ENCODE measurements around the gene B4GAT1. TPM values are rescaled to one million over a fixed set of nuclear protein-coding genes. Genes with fewer than 3 reads are reported as not detected.

B4GAT1 gene
- total and polyA plus RNA-seq, 2 donors (not counting 3 experiments of a cell fraction or from before 2014, with no cell fraction given), result 21.2 to 21.6 TPM

DNA sequence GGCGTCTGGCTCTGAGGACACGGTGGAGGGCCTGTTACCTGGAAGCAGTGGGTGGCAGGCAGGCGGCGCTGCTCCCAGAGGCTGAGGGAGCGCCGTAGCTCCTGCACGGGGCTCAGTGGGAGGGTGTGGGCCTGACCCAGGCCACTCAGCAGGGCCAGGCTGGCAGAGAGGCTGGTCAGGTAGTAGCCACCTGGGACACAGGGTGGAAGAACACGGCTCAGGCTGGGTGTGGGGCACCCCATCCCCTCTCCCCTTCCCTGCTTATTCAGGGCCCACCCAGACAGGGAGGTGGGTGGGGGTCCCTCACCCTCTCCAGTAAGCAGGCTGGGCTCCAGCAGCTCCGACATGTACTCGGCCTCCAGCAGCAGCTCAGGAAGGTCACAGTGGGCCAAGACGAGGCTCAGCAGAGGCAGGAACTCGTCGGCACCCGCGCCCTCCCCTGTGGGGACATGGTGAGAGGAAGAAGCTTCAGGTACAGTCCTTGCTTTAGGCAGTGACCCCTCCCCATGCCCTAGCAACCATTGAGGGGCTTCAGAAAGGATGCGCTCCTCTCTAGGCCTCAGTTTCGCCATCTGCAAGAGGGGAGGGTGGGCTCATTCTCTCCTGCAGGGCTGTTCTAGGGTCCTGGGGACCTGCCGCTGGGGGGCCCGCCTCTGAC lies 14.1 kb downstream of the B4GAT1 start:
- H3K4me3 ChIP-seq (replicated peaks in 1 of 3; ENCODE audit: insufficient read depth in 1 of 3, low read depth in 1 of 3, low read length in 3 of 3), result no peak overlapping the region
- H3K27ac ChIP-seq (ENCODE audit: insufficient read depth, low read depth, low read length), result no peak overlapping the region
- CTCF ChIA-PET, result interaction anchor here (8.7 kb wide), 1 partner anchor 20 kb away, joined by 225 read pairs; the partner anchor contains the start of gene CD248
- FAIRE-seq (no peak), DNase-seq (ENCODE audit: low read depth, low spot score) (no peak)
- H3K79me2 ChIP-seq (ENCODE audit: control insufficient read depth, insufficient read depth, low read length), result no peaks in the 10 kb centered on the region
- BruUV-seq (replicated peaks), result no TSS peak
- H3K36me3 ChIP-seq (ENCODE audit: control insufficient read depth in 2 of 2, extremely low read depth in 1 of 2, insufficient read depth in 2 of 2, low read length in 2 of 2), result peaks cover 0 to 2% of the 10 kb centered on the region in 2 experiments
- H3K27me3 ChIP-seq (ENCODE audit: control insufficient read depth in 2 of 2, insufficient read depth in 2 of 2, low read length in 2 of 2), result no peaks in the 10 kb centered on the region
- H3K4me2 ChIP-seq (ENCODE audit: insufficient read depth, low read length), result no peak overlapping the region
- intact Hi-C loops (cut with micrococcal nuclease), result no loop called here
- no peak overlapping the region for H3K9ac ChIP-seq (replicated peaks; ENCODE audit: extremely low read depth, insufficient read depth, low read length)
- POLR2A ChIA-PET, result no interaction called here
- no peak overlapping the region for H2AFZ ChIP-seq (ENCODE audit: low read depth, low read length)
- no peak for TF ChIP-seq CTCF (IDR thresholded peaks at IDR 0.05; ENCODE audit: extremely low read depth in 1 of 2, insufficient read depth in 1 of 2, low read depth in 1 of 2, low read length in 2 of 2)
- no peak for TF ChIP-seq GATA2 (IDR thresholded peaks at IDR 0.05; ENCODE audit: insufficient read depth, insufficient read length, low read depth, low read length)
- no peak for TF ChIP-seq POLR2A (IDR thresholded peaks at IDR 0.05; ENCODE audit: low read depth, low read length)
- no peak for TF ChIP-seq MYC (IDR thresholded peaks at IDR 0.05; ENCODE audit: low read depth, low read length)
- TF ChIP-seq POLR2AphosphoS5 (IDR thresholded peaks at IDR 0.05; ENCODE audit: insufficient read depth, low read depth, low read length), result no peak
- TF ChIP-seq, protein P1, sequence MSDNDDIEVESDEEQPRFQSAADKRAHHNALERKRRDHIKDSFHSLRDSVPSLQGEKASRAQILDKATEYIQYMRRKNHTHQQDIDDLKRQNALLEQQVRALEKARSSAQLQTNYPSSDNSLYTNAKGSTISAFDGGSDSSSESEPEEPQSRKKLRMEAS (IDR thresholded peaks at IDR 0.05; ENCODE audit: insufficient read depth, insufficient read length), result no peak
- TF ChIP-seq JUN (IDR thresholded peaks at IDR 0.05; ENCODE audit: borderline replicate concordance, insufficient read depth, insufficient read length, low read depth), result no peak
- no peak for TF ChIP-seq FOS (IDR thresholded peaks at IDR 0.05; ENCODE audit: borderline replicate concordance, insufficient read depth, low read length)
- no peak for TF ChIP-seq EZH2 (IDR thresholded peaks at IDR 0.05; ENCODE audit: borderline replicate concordance, low read depth, low read length, severe bottlenecking)
- H3K9me1 ChIP-seq (replicated peaks; ENCODE audit: control insufficient read depth, extremely low read depth, insufficient read depth, low read length), result no peaks in the 10 kb centered on the region
- no peaks in the 10 kb centered on the region for H4K20me1 ChIP-seq (replicated peaks; ENCODE audit: control insufficient read depth, extremely low read depth, insufficient read depth, low read length)
- dilution Hi-C loops (cut with MboI; ENCODE audit: extremely low pct_ligation_motif_present, low sequenced_read_pairs), result no loop called here
- H3K9me3 ChIP-seq (replicated peaks; ENCODE audit: control insufficient read depth, insufficient read depth, low read length), result no peaks in the 10 kb centered on the region
- peaks cover 22% of the 10 kb centered on the region for H3K4me1 ChIP-seq (ENCODE audit: control insufficient read depth, extremely low read depth, insufficient read depth, low read length)
